Erythroblast (primary cell): Measurements from ENCODE around the gene MOGAT3.
"Not testable (repeated sequence)": the region's sequence is repeated elsewhere in the genome, so short reads cannot be mapped to it uniquely, and the experiment has no call there.

Experiments used
- DNase-seq, 2 experiments: peaks; one replicate each; lab custom pipeline; 2025; lab: John Stamatoyannopoulos, UW
- GATA1 ChIP-seq: IDR thresholded peaks from 2 replicates; pipeline ENCODE4 v1.6.1; 2011; ENCODE audit warnings: low read depth, mild to moderate bottlenecking, control low read depth, low read length, moderate library complexity
- POLR2A ChIP-seq: IDR thresholded peaks from 2 replicates; pipeline ENCODE4 v1.6.1; 2011; ENCODE audit warnings: mild to moderate bottlenecking, low read length

MOGAT3 gene

GRCh38 chr7:101205901-101206664 is 5.2 kb upstream of the MOGAT3 start:
- no peak for DNase-seq
- no peak for TF ChIP-seq POLR2A
- TF ChIP-seq GATA1: no peak

GRCh38 chr7:101203740-101204738 is 3.2 kb upstream of the MOGAT3 start:
- not testable (repeated sequence) for DNase-seq

GRCh38 chr7:101202603-101202918 is 1.7 kb upstream of the MOGAT3 start:
- TF ChIP-seq GATA1: no peak
- no peak for TF ChIP-seq POLR2A
- DNase-seq: no peak

GRCh38 chr7:101201695-101202602 is 1.1 kb upstream of the MOGAT3 start:
- no peak for DNase-seq
- no peak for TF ChIP-seq POLR2A
- TF ChIP-seq GATA1: no peak

- TF ChIP-seq GATA1: no peak
- TF ChIP-seq POLR2A: no peak
These were observed 353 bp downstream of the MOGAT3 start for GRCh38 chr7:101200504-101200861.

GRCh38 chr7:101199522-101199921 is 1.3 kb downstream of the MOGAT3 start:
- not testable (repeated sequence) for DNase-seq

More at GRCh38 chr7:101200504-101200861, 353 bp downstream of the MOGAT3 start:
- DNase-seq: no peak

GRCh38 chr7:101198476-101198875 is 2.4 kb downstream of the MOGAT3 start:
- no peak for DNase-seq

GRCh38 chr7:101197991-101198390 is 2.8 kb downstream of the MOGAT3 start:
- no peak for DNase-seq
- no peak for TF ChIP-seq GATA1
- no peak for TF ChIP-seq POLR2A

More at GRCh38 chr7:101198476-101198875, 2.4 kb downstream of the MOGAT3 start:
- TF ChIP-seq POLR2A: no peak
- TF ChIP-seq GATA1: no peak

GRCh38 chr7:101195884-101196283 is 5.0 kb downstream of the MOGAT3 start:
- DNase-seq: no peak
- no peak for TF ChIP-seq POLR2A
- TF ChIP-seq GATA1: no peak

- TF ChIP-seq POLR2A (no peak), GATA1 (no peak)
- no peak for DNase-seq
These were observed 11.7 kb downstream of the MOGAT3 start for GRCh38 chr7:101189109-101189508.

- no peak for DNase-seq
- no peak for TF ChIP-seq POLR2A
- TF ChIP-seq GATA1: no peak
These were observed 13.9 kb downstream of the MOGAT3 start for GRCh38 chr7:101186844-101187428.

- no peak for TF ChIP-seq POLR2A
- no peak for DNase-seq
These were observed 14.6 kb downstream of the MOGAT3 start for GRCh38 chr7:101186194-101186593.

- no peak for DNase-seq
- no peak for TF ChIP-seq POLR2A
- TF ChIP-seq GATA1: no peak
These were observed 15.5 kb downstream of the MOGAT3 start for GRCh38 chr7:101185258-101185839.
